GM21381 (cell line): Measurements from ENCODE around the gene TSEN15.

ENCODE experiments used
- ATAC-seq: cut with Tn5 transposase; IDR thresholded peaks from one replicate; pipeline ENCODE4 v1.9.1; 2021; ENCODE audit warnings: mild to moderate bottlenecking, moderate library complexity; ENCODE audit not compliant: unreplicated experiment

Gene TSEN15

DNA sequence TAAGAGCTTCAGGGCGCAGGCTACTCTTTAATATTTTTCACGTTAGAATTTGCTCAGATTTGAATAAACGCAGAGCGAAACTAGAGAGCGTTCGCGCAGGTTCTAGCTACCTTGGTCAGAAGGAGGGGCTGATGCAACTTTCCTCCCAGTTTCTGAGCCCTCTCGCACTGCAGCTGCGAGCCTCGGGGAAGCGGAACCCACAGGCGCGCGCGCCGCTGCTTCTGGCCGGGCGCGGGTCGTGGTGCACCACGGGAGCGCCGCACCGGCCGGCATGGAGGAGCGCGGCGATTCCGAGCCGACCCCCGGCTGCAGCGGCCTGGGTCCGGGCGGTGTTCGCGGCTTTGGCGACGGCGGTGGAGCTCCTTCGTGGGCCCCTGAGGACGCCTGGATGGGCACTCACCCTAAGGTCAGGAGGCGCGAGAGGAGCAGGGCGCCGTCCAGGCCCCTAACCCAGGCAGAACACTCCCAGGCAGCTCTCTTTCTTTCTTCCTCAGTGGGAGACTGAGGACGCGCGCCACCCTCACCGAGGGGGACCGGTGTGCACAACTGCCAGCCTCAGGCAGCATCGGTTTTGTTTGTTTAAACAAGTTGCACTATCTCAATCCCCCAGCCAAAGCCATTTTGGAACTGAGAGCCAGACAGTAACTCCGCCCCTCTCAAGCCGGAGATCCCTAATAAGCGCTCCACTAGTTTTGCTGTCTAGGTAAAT is at the start of gene TSEN15:
TSS of gene TSEN15 (plus strand) at position 246 of the 709 bp plus-strand sequence. CDS start at position 272, 26 bp downstream.
- ATAC-seq, result peak; percentile 97

DNA sequence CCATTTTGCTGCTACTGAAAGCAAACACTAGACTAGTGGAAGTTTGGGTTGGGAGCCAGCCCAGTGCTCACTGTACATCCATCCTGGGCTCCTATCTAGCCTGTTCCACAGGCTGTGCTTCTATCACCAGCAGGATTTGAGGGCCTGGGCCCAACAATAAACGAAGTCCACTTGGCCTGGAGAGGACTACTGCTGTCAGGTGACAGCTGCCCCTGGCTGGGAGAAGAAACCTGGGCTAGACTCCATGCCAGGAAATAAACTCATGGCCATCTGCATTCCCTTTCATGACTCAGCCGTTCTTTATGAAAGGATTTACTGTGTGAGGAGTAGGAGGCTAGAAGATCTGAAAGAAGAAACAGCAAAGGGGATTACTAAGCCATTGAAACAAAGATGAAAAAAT is 49.5 kb upstream of the TSEN15 start:
- ATAC-seq, result no peak

DNA sequence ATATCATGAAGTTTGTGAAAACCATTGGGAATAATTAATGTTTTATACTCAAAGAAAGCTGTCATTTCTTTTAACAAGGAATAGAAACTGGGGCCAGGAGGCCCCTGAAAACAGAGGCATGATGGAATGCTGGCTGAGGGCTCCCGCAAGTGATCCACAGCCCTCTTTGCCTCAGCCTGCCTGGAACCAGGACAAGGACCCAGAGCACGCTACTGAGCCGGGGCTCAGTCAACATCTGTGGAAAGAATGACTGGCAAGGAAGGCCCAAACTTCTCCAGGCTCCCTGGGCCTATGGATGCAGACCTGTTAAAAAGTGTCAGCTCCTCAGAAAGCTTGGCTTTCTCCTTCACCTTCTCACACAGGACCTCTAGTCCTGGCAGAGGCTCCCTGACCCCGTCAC is 46.6 kb upstream of the TSEN15 start:
- ATAC-seq, result no peak

DNA sequence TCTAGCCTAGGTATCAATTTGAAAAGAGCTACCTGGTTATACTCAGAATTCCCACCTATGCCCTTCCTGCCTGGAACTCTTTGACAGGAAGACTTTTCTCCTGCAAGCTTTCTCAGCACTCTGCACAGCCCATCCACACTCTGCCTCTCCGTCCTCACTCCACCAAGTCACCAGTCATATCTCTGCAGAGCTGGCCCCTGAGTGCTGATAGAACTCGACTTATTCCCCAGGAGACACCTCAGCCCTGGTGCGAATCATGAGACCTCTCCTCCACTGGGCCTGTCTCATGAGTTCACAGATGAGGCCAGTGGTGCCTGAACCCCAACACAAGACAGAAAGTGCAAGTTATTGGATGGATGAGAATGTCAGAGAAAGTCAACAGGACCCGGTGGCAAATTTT is 46.0 kb upstream of the TSEN15 start:
- no peak for ATAC-seq

DNA sequence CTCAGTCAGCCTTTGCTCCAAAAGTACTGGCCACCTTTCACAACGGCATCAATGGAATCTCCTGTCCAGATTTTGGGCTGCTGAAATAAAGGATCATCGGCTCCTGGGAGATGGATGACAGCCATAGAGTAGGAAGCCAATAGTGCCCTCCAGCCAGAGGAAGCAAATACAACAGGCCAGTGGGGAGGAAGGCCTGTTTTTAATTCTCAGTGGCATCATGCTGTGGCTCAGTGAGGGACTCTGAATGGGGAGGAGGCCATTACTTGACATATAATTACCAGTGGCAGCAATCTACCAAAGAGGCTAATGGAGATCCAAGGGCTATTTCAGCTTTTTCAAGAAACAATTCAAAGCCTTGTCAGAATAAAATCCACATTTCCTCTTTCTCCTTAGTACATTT is 40.7 kb upstream of the TSEN15 start:
- no peak for ATAC-seq

DNA sequence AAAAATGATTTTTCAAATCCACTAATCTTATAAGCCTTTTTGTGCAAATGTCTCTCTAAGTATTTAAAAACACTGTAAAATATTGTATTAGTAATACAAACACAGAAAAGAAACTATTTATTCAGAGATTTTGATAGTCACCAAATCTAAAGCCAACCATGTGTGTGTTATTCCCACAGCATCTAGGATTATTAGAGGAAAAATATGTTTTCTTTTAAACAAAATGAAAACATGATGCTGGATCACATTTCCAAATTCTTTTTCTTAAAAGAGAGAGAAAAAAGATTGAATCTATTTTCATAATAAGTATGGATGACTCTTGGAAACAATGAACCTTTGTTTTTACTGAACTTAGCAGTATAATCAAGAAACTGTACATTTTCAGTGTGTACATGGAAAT is 39.3 kb upstream of the TSEN15 start:
- ATAC-seq, result no peak

DNA sequence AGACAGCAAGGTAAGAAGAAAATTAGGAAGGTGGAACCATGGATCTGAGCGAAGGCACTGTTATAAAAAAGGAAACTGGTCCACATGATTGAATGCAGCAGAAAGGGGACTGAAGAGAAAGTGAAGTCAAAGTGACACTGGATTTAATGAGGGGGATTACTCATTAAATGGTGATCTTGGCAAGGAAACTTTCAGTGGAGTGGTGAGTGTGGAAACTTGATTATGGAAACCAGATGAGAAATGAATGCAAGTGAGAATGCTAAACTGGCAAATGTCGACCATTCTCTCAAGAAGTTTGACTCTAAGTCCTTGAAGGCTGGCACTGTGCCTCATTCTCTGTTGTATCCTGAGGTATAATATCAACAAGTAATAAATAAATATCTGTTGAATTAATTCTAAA is 37.3 kb upstream of the TSEN15 start:
- no peak for ATAC-seq

DNA sequence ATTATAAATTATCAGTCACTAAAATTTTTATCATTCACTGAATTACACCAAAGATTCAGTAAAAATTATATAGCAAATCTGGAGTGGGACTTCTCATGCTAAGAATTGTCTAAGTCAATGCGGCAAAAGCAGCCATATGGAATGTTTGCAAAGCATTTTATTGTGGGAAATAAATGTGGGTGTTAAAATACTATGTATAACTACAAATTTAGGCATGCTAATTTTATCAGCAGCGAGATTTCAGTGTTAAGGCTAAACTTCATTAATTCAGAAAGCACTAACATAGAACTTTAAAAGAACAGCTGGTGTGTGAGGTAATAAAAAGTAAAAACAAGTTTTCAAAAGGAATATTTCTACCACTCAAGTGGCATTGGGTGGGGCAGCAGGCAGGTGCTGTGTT is 35.4 kb upstream of the TSEN15 start:
- no peak for ATAC-seq

DNA sequence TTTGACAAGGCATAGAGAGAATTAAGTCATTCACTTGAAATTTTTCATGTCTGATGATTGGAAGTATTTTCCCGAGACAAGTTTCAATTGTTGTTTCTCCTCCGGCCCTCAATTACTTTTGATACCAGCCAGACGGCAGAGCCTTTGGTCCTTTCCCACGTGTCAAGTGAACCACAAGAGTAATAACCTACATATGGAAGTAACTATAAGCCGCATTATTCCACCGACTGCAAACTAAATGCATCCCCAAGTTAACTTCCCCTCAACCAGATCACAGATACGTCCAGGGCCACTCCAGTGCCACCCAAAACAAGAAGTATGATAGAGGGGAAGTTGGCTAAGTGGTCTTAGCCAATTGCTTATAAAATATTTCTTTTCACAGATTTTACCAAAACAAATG is 34.2 kb upstream of the TSEN15 start:
- ATAC-seq, result no peak

DNA sequence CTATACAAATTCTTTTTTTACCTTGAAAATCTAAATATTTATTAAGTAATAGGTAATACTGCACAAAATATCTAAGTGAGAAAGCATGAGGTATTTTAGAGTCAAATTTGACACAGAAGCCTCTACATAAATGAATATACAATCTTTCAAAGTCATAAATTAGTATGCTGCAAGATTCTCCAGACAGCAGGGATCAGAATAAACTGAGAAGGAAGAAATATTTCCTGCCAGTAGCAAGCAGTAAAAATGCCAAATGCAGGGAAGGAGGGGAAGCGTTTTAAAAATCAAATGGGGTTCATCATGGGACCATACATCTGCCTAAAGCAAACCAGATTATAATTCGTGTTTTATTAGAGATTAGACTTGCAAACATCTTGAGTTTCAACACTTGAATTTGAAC is 32.9 kb upstream of the TSEN15 start:
- ATAC-seq, result no peak

DNA sequence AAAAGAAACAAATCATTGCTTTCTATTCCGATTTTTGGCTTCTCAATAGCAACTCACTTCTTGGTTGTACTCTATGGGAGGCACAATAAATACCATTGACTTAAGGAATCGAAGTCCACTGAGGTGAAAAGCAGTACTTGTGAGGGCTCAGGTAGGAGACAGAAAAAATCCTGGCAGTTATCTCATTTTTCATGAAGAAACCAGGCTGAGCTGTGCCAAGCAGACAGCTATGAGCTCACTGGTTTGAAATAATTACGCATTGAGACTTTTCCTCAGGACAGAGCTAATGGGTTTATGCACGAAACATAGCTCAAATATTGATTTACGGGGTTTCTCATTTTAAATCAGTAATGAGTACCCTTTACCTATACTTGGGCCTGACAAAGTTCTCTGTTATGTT is 32.5 kb upstream of the TSEN15 start:
- no peak for ATAC-seq

DNA sequence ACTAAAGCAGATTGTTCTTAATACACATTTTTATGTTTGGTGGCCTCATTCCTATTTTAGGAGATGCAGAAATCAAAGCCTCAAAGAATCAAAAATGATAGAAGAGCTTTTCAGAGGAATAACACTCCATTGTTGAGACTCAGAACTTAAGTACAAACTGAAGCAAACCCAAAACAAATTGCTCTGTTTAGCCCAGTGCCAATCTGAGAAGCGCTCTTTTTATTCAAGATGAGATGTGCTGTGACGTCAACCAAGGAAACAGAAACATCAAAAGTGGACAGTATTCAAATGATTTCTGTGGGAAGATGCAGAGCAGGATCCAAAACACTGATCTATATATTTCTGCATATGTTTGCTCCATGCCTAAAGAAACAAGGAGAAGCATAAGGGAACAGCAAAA is 32.0 kb upstream of the TSEN15 start:
- ATAC-seq, result no peak

DNA sequence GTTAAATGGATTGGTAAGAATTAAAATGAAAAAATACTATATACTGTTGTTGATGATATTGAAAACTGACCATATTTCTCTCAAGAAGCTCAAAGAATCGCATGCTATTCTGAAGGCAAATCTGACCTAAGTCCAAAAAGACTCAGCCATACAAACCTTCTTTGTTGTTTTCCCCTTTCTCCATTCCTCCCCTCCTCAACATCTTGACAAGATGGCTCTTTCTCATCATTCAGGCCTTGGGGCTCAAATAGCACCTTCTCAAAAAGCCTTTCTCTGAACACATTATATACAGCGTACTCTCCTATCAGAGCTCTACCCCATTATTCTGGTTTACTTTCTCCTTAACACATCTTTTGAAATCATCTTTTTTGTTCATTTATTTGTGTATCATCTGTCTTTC is 31.2 kb upstream of the TSEN15 start:
- no peak for ATAC-seq

DNA sequence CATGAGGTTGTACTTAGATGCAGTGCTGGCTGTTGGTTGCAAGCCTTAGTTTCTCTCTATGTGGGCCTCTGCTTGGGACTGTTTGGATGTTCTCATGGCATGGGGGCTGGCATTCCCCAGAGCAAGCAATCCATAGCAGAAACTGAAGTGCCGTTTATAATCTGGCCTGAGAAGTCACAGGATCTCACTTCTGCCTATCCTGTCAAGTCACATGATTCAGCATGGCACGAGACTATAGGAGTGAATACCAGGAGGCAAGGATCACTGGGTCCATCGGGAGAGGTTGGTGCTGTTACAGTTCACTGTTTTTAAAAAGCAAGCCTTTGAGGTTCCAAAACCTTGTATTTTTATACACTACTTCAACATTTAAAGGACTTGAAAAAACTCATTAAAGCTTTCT is 30.7 kb upstream of the TSEN15 start:
- no peak for ATAC-seq

DNA sequence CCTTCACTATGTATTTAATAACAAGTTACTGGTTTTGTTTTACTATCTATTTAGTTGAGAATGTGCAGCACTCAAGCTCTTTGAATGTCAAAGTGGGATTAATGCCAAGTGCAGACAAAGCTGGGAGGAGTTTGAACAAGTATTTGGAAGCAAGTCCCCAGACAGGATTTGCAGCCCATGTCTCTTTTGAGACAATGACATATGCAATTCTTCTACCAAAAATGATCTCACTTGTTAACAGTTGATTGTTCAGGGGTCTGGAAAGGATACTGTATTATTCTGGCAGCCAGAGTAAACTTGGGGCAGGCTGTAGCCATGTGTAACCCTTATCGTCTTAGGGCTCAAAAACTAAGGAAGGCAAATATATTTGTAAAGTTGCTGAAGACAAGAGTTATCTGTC is 29.8 kb upstream of the TSEN15 start:
- ATAC-seq, result no peak

DNA sequence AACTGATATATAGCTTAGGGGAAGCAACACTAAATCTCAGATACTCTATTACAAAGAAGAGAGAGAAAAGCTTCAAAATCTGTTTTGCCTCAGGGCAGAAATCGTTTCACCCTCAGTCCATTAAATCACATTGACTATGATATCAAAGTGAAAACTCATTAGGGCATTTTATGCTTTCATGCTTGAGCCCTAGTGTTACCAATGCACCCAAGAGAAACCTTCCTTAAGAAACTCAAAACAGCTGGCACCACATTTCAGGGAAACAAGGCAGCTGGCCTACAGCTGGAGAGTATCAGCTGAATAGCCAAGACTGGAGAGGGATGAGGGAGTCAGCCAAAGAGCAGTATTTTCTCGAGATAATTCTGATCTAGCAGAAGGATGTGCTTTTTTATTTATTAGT is 28.9 kb upstream of the TSEN15 start:
- no peak for ATAC-seq

DNA sequence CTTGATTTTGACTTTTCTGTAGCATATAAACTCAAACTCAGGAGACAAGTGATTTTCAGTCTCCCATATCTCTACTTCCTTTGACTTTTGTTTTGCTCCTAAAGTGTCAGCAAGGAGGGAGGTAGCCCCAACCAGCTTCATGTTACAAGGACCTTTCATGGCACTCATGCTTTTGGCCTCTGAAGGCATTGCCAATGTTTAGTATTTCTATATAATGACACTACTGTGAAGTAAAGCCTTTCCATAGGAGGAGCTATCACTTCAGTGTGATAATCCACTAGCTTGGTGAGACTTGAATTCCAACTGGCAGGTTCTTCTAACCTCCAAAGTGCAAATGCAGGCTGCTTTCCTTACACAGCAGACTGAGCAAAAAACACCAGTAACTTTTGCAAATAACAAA is 28.4 kb upstream of the TSEN15 start:
- ATAC-seq, result no peak

DNA sequence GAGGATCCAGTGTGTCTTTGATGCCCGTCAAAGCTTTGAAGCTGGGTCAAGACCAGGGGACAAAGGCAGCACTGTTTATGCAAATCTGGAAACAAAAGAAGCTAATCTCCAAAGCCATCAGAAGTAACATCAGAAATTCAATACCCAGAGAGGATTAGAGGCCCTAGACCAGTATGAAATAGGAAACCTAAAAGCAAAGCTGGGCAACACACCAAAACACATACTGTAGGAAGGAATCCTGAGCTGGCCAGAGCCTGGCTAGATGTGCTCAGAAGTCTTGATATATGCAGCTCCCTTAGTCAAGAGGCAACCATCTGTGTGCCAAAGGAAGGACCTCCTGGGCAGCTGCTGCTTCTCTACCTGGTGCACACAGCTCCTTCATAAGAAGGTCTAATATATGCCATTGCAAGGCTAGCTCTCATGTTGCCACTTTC is 26.3 kb upstream of the TSEN15 start:
- ATAC-seq, result no peak

DNA sequence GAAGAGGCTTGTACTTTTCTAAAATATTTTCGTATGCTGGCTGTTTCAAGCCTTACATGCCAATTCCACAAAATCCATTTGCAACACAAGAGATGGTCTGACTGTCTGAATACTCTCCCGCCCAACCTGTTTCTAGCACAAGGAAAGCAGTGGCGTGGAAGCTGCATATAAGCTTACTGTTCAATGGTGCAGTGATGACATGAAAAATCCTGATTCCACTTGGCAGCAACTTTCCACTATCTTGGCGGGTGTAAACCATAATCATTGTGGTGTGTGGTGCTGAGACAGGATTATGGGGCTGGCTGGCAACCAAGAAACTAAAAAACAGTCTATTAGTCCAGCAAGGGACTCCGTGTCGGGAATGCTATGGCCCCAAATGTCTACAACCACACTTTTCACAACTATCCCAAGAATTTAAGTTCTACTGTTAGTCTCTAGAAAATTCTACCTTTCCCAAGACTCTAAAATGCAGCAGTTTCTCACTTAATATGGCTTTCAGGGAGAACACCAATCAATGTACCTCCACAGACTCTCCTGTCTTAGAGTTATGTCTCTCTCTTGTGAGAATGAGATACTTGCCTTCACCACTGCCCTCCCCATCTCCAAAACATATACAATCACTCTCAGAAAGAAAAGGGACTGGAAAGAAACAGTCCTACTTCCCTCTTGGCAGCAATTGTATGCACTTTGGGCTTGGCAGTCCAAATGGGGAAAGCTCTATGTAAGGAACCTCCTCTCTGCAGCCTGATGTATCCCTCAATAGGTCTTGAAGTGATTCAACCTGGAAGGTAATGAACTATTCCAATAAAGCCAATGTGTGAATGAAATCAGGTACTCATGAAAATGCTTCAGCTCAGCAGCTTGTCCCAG is 23.5 kb upstream of the TSEN15 start:
- ATAC-seq, result no peak

DNA sequence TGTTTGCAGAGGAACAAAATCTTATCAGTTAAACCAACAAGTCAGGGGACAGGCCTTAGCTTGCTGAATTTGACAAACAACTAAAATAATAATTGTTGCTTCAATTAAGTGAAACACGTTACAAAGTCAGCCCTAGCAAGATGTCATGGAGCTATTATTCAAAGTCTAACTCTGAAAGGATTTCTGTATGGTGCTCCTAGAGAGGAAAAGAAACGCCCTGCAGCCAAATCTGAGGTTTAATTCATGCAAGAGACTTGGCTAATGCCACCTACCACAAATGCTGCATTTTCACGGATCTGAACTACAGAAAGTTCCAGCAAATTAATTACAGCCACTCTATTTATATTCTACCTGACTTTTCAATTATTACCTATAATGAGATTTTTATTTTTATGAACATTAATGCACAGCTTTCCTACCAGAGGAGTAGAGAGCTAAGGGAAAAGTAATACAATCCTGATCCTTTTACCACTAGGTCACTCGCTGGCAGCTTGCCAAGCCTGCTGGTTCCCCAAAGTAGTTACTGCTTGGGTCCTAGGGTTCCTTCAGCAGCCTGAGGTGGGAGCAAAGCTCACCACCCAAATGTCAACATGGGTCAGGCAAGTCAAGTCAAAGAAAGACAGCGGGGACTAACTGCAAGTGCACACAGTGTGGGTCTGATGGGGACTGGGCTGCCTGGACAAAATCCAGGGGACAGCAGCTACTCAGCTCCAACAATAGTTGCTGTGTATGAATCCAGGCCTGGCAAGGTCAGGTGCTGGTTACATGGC is 22.5 kb upstream of the TSEN15 start:
- no peak for ATAC-seq

DNA sequence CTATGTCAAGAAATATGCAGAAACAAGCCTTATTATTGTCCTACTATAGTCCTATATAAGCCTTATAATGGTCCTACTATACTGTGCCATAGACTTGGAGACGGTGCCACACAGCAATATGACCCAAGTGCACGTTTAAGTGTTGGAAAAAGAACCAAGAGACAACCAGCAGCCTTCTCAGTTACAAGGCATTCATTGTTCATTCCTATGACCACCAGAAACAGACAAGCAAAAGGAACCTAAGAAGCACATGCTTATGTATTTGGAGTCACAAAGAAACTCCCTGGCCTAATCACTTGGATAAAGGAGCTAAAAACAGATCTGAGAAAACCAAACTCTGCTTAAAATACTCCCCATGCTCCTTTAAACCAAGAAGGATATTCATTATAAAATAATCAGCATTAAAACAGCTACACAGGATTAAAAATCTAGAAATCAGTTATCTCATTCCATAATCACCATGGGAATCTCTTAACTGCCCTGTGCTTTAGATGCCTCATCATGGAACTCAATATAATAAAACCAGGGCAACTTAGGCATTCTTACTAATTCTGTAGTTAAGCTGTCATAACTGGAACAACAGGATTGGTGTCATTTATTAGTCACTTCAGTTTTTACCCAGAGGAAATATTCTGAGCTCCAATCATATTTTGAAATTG is 21.0 kb upstream of the TSEN15 start:
- ATAC-seq, result no peak
